Stimulated activated naive CD4-positive, alpha-beta T cell (primary cell): ENCODE results near the gene BRI3BP.

Experiments used
- DNase-seq, 6 experiments: peaks; one replicate each; lab custom pipeline; 2025; lab: John Stamatoyannopoulos, UW

BRI3BP gene

GRCh38 chr12:124993626-124994436 is at the start of gene BRI3BP:
TSS of gene BRI3BP (plus strand) at chr12:124993645. CDS start at chr12:124993791, 146 bp downstream.
- peak in 3 of 6 experiments; percentile 32 to 64 (median 40) for DNase-seq

- no peak for DNase-seq
These were observed 47.0 kb upstream of the BRI3BP start for GRCh38 chr12:124946447-124946793.

- no peak for DNase-seq
These were observed 46.4 kb upstream of the BRI3BP start for GRCh38 chr12:124947013-124947412.

DNA sequence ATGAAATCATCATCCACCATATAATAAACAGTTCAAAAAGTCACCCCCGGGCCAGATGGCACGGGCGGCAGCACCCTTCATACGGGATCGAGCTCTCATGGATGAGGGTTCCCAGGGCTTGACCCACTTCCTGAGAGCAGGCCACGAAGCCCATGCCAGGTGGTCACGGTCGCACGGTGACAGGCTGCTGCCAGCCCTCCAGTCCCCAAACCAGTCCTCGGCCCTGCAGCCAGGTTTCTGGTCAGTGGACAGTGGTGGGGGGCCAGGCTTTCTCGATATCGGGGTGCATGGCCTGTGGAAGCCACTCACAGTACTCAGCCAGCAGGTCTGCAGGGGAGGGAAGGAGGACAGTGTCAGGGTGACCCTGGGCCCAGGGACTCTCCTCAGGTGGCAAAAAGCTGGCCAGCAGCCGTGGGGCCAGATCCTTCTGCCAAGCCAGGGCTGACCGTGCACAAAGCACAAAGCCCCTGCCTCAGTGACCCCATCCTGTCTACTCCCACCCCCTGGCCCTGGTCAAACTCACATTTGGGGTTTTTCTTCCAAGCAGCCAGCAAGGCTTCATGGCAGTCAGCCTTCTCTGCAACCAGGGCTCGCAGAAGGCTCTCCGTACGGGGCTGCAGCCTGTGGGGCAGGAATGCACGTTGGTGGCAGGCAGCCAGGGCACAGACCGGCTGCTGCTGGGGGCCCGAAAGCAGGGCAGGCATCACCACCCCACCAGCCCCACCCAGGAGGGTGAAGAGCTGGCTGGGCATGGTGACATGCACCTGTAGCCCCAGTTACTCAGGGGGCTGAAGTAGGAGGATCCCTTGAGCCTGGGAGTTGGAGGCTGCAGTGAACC is 45.7 kb upstream of the BRI3BP start:
- no peak for DNase-seq

DNA sequence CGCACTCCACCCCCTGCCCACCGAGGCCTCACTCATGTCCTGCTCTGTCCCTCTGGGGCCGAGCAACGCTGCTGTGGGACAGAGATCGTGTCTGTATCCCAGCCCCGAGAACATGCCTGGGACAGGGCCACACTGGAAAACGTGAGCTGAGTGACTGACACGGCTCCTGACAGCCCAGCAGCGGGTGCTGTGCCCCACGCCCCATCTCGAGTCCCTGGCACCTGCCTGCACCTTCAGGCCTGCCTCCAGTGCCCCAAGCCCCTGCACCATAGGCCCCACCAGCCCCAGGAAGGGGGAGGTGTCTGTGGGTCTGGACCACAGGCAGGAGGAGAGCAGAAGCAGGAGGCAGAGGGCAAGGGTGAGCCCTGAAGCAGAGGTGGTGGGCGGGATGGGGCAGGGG is 44.4 kb upstream of the BRI3BP start:
- no peak for DNase-seq

- DNase-seq: no peak
These were observed 43.4 kb upstream of the BRI3BP start for GRCh38 chr12:124949779-124950728.

DNA sequence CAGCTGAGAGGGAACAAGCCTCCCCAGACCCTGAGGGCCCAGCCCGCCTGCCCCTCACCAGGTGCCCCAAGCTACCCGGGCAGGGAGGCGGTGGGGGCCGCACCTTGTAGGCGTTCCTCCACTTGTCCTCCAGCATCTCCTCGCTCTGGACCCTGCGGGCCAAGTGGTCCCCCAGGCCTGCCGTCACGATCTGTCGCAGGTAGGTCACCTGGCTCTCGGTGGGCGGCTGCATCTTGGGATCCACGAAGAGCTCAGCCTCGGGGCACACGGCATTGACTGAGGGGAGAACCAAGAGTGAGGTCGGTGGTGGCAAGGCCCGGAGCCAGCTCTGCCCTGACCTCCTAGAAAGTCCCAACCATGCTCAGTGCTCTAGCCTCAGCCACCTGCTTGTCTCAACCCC is 41.1 kb upstream of the BRI3BP start:
- DNase-seq: no peak

DNA sequence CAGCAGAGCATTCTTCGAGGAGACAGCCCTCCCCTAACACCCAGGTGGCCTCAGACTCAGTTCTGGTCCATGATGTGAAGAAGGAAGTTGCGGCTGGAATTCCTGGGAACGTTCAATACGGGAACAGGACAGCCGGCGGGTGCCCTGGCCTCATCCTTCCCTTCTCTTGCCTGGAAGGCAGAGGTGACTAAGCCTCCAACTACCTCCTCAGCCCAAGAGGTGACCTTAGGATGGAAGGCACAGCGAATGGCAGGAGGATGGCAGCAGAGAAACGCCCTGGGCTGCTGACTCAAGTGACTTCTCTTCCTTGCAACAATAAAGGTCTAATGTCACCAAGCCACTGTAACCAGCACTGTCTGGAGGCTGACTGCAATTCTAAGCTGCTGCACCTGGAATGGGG is 40.6 kb upstream of the BRI3BP start:
- DNase-seq: no peak

DNA sequence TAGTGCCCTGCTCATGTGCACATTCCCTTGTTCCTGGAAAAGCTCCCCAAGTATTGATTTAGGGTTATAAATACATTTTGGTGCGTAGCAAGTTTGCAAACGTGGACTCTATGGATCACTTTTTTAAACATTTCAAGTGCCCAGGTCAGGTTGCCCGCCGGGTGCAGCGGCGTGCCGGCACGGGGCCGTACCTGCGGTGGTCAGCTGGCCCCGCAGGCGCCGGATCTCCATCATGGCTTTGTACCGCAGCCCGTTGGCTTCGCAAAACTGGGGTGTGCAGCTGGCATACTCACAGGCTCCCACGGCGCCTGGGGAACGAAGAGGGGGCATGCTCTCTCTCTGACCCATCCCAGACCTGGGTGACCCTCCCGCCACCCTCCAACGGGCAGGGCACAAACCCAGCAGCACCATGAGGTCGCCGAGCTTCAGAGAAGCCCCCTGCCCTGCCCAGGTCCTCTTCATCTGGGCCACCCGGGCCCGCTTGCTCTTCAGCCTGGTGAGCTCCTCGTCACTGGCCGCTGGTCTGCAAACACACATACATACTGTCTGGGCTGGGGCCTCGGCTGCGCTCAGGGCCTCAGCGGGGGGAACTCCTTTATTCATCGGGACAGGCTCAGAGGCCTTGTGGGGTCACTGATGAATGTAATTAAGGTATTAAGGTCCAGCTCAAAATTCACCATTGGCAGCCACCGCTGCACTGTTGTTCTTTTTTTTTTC is 39.6 kb upstream of the BRI3BP start:
- DNase-seq: no peak

DNA sequence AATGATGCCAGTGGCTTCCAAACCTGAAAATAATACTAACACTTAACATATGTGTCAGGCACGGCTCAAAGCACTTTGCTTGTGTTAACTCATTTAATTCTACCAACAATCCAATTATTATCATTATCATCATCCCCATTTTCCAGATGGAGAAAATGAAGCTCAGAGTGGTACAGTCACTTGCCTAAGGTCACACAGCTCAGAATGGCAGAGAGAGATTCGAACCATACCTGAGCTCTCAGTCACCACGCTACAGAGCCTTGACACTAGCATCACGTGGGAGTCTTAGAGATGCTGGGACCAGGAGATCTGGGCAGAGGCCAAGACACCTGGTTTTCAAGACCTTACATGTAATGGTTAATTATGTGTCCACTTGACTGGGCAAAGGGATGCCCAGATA is 38.7 kb upstream of the BRI3BP start:
- DNase-seq: no peak

- no peak for DNase-seq
These were observed 36.9 kb upstream of the BRI3BP start for GRCh38 chr12:124956571-124956970.

DNA sequence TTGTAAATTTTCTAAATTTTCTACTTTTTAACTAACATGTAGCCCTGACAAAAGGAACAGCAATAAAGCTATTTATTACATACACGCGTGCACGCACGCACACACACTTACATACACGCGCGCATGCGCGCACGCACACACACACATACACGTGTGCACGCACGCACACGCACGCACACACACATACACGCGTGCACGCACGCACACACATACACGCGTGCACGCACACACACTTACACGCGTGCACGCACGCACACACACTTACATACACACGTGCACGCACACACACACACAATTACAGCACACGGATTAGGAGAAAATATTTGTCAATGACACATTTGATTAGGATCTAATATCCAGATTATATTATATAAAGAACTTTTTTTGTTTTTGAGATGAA is 32.4 kb upstream of the BRI3BP start:
- no peak for DNase-seq

DNA sequence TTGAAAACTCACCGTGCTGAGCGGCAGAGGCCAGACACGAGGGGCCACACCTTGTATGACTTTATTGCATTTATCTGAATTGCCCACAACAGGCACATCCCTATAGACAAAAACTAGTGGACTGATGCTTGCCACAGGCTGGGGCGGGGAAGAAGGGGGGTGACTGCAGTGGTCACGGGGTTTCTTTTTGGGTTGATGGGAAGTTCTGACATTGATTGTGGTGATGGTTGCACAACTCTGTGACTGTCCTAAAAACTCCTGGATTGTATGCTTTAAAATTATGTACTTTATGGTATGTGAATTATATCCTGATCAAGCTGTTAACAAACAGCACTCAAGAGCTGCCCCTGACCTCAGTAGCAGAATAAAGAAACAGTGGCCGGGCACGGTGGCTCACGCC is 30.2 kb upstream of the BRI3BP start:
- DNase-seq: no peak

DNA sequence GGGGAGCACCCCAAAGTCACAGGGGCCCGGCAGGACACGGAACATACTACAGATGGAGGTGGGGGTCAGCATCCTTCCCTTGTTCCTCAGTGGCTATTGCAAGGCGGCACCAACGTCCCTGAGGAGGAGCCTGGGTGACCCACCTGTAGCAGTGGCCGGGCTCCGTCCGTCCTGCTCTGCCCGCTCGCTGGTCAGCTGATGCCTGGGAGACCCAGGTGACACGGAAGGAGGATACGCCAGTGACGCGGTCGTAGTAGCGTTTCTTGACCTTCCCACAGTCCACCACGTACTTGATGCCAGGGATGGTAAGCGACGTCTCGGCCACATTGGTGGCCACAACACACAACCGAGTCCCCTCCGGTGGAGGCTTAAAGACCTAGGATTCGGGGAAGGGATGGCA is 29.2 kb upstream of the BRI3BP start:
- DNase-seq: no peak

DNA sequence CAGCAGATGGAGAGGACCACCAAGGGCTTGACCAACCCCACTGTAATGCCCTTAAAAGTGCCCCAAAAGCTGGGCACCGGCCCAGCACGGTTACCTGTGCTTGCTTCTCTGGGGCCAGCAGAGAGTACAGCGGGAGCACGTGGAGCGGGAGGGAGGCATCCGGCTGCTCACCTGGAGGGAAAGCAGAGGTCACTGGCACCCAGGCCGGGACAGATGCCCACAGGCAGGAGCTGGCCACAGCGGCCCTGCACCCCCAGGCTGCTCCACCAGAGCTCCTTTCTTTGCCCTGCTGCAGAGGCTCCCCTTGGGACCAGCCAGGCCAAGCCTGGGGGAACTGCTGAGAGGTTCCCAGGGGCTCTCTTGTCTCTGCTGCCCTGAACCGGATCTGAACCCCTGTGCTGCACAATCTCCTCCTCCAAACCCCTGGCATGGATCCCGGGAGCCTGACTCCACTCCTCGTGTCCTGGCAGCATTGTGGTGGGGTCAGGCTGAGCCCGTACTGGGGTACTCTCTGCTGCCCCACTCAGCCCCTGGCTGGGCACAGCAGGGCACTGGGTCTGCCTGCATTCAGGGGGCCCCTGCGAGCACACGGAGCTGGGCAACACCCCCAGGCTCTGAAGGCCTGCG is 28.5 kb upstream of the BRI3BP start:
- no peak for DNase-seq

- no peak for DNase-seq
These were observed 26.3 kb upstream of the BRI3BP start for GRCh38 chr12:124967016-124967739.

DNA sequence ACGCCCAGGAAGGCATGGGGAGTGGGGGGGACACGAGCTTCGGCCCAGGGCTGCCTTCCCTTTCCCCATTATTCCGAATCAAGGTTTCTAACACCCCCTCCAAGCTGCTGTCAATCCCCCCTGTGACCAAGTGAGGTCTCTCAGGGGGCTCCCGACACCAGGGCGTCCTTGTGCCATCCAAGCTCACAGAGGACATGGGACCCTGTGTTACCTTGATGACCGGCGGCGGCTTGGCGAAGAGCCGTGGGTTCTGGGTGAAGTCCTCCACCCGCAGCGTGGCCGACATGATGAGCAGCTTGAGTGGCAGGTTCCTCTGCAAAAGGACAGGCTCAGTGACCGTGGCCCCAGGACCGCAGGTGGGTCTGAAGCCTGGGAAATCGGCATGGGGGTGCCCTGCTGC is 24.8 kb upstream of the BRI3BP start:
- DNase-seq: no peak

DNA sequence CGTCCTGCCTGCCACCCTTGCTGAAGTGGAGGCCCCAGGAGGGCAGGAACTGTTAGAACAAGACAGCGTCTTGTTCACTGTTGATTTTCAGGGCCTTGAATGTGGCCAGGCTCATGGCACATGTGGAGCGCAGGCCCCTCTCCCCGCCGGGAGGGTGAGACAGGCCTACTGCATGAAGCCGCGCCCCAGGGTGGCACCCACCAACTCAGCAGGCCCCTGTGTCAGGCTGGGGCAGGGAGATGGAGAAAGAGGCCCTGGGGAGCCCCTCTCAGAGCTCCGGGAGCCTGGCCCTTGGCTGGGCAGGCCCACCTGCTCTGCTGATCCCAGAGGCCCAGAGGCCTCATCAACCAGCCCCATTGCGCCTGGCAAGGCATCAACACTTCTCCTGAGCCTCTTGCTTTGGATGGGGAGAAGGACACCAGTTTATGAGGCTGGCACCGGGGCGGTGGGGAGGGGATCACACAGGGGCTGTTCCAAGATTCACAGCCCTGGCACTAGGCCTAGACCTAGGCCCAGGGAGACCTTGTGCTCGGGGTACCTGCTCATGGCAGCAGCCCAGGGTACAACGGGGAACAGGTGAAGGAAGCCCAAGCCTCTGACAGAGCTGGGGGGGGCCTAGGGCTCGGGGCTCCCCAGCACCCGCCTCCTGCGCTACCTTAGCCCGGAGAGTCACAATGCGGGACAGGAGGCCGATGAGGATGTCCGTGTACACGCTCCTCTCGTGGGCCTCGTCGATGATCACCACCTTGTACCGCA is 22.6 kb upstream of the BRI3BP start:
- DNase-seq: no peak

GRCh38 chr12:124971603-124972002 is 21.8 kb upstream of the BRI3BP start:
- no peak for DNase-seq

GRCh38 chr12:124972211-124972610 is 21.2 kb upstream of the BRI3BP start:
- no peak for DNase-seq
